Urothelium cell line (cell line): ENCODE results near the gene PYURF.

Experiments used
- DNase-seq: peaks from one replicate; pipeline ENCODE4 v3.0.0; 2011; ENCODE audit warnings: low spot score, mixed read lengths
- FAIRE-seq: peaks from 2 replicates; lab custom pipeline; 2011; peaks lifted over from hg19 to GRCh38; lab: Jason Lieb, UNC

The PYURF gene

GRCh38 chr4:88514557-88515511 is 8.7 kb downstream of the PYURF start:
- DNase-seq (no peak), FAIRE-seq (no peak)

DNA sequence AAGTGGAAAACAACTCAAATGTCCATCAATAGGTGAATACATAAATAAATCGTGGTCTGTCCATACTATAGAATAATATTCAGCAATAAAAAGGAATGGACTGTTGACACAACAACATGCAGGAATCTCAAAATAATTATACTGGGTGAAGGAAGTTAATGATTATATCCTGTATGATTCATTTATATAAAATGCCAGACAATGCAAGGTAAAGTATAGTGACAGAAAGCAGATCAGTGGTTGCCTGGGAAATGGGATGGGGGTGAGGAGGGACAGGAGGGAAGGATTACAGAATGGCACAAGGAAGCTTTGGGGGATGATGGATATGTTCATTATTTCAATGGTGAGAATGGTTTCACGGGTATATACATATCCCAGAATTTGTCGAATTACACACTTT is 12.3 kb downstream of the PYURF start:
- FAIRE-seq (no peak), DNase-seq (no peak)

GRCh38 chr4:88503344-88503743 is 20.2 kb downstream of the PYURF start:
- FAIRE-seq (no peak), DNase-seq (no peak)

- no peak for FAIRE-seq
- no peak for DNase-seq
These were observed 25.6 kb downstream of the PYURF start for GRCh38 chr4:88497859-88498409.

- FAIRE-seq (no peak), DNase-seq (no peak)
These were observed 34.3 kb downstream of the PYURF start for GRCh38 chr4:88489100-88489761.

GRCh38 chr4:88481537-88481936 is 42.0 kb downstream of the PYURF start:
- FAIRE-seq (no peak), DNase-seq (no peak)

- FAIRE-seq (no peak), DNase-seq (no peak)
These were observed 45.3 kb downstream of the PYURF start for GRCh38 chr4:88478247-88478646.

DNA sequence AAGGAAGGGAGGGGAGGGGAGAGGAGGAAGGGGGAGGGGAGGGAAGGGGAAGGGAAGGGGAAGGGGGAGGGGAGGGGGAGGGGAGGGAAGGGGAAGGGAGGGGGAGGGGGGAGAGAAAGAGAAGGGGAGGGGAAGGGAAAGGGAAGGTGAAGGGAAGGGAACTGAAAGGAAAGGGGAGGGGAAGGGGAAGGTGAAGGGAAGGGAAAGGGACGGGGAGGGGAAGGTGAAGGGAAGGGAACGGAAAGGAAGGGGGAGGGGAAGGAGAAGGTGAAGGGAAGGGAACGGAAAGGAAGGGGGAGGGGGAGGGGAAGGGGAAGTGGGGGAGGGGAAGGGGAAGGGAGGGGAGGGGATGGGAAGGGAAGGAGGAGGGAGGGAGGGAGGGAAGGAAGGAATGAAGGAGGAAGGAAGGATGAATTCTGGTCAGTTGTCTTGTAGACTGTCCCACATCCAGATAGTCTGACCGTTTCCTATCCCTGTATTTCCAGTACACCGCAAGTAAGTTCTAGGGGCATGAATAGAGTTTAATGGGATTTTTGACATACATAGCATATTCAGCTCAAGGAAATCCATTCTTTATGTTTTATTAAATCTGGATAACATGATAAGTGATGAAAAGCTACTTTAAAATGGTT is 46.2 kb downstream of the PYURF start:
- DNase-seq = no peak
- no peak for FAIRE-seq
